NCI-H1105 treated with DMSO at 0.1 percent for 48 hours (cell line): ENCODE results near the gene NKX2-1.
A peak's percentile ranks its signal among the peaks of the same experiment; 100 is the strongest.

Experiments used
- DNase-seq: peaks from one replicate; lab custom pipeline; 2025; lab: John Stamatoyannopoulos, UW

NKX2-1 gene

DNA sequence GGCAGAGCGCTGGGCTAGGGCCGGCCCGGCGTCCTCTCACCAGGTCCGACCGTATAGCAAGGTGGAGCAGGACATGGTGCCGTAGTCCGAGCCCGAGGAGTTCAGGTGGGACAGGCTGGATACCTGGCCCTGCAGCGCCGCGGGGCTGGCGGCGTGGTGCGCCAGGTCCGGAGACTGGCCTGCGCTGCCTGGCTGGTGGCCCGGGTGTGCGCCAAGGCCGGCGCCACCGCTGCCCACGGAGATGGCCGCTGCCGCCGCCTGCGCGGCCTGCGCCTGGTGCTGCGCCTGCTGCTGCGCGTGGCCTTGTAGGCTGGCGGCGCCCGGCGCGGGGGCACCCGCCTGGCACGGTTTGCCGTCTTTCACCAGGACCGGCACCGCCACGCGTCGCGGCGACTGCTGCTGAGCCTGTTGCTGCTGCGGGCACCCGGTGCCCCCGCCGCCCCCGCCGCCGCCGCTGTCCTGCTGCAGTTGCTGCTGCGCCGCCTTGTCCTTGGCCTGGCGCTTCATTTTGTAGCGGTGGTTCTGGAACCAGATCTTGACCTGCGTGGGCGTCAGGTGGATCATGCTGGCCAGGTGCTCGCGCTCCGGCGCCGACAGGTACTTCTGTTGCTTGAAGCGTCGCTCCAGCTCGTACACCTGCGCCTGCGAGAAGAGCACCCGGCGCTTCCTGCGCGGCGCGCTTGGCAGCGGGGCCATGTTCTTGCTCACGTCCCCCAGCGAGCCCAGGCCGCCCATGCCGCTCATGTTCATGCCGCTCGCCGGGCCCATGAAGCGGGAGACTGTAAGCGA, 2.6 kb downstream of the NKX2-1 start:
- DNase-seq = peak; percentile 68

DNA sequence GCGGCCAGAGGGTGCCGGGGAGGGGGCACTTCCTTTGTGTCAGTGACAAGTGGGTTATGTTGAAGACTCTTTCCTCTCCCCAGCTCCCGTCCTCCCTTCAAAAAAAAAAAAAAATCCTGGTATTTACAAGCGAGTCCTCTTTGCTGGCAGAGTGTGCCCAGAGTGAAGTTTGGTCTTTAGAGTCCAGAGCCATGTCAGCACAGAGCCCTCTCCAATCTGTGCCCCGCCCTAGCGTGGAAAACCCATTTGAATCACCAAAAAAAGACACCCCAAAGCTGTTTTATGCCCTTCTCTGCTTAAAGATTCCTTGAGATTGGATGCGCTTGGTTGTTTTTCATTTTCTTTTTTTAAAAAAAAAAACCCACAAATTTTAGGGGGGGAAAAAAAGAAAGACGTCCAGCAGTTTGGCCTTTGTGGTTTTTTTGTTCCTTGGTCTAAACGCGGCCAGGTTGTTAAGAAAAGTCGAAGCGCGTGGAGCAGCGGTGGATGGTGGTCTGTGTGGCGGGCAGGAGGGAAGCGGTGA, 3.3 kb downstream of the NKX2-1 start:
- peak; percentile 54 for DNase-seq

DNA sequence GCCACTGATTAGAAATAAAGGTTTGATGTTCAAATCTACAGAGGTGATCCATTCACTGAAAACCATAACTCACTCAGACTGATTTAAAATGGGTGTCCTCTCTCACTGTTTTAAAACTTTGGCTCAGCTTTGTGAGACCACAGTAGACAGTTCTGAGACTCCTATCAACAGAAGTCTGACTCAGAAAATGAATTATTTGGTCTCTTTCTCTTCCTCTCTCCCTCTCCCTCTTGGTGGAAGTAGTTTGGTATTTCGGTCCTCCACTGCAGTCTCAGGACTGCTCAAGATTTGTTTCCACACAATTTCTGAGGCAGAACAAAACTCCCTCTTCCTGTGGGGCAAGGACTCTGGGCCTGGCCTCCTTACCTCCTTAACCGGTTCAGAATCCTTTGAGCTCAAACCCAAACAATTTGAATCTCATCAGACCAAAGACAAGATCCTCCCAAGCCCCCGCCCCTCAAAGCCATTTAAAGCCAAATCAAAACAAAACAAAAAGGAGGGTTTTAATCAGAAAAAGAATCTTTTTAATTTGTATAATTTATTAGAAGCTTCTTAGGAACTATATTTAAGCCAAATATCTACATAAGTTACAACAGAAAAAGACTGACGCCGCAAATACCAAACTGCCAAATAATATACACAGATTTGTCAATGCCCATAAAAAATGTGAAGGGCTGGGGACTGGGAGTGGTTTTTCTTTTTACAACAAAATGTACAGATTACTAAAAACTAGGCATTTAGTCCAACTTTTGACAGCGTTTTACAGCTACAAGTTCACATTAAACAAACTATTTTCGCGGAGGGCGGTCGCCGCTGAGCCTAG, 3.9 kb downstream of the NKX2-1 start:
- peak; percentile 60 for DNase-seq

DNA sequence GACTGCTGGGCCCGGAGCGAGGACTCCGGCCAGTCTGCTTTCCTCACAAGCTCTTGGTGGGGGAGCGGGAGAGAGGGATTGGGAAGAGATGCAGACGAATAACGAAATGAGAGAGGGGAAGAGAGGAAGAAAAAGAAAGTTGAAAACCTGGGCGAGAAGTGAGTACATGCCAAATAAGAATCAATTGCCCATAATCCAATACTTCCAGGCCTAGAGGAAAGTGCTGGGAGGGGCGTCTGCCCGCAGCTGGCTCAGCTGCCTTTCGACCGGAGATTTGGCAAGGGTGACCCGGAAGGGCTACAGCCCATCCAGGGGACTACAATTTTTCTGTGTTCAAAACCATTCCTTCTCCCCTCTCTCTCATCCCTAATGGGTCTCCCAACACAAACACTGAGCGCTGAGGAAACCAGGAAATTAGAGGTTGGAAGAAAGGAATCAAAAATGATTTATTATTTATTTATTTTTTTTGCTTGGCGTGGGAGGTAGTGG, 4.9 kb downstream of the NKX2-1 start:
- peak; percentile 82 for DNase-seq

DNA sequence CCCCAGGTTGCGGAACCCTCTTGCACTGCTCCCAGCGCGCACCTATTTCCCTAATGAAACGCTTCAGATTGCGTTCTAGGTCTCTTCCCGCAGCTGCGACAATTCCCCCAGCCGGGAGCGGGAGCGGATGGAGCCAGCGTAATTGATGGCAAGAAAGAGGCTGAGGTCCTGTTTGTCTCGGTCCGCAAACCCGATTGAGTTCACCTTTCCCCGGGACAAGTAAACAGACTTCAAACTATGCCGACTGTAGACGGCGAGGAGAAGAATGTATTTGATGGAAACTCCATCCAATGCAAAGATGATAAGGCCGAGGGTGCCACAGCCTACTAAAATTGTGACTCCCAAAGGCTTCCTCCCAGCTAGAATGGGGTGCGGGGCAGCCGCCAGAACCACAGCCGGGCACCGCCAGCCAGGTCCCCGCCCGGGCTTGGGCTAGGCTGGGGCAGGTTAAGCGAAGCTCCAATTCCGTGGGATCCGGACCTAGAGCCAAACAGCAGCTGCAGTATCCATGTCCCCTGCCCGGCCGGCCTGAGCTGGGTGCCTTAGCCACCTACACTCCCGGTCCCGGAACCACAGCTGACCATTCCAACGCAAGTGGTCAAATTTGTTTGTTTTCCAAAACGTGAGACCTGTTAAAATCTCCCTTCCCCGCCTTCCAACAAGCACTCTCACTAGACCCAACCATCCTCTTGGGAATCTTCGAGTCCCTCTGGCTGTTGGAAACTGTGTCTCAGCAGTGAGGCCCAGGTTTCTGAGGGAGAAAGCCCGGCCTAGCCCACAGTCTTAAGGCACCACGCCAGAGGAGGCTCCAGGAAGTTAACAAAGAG, 5.5 kb downstream of the NKX2-1 start:
- peak; percentile 71 for DNase-seq

DNA sequence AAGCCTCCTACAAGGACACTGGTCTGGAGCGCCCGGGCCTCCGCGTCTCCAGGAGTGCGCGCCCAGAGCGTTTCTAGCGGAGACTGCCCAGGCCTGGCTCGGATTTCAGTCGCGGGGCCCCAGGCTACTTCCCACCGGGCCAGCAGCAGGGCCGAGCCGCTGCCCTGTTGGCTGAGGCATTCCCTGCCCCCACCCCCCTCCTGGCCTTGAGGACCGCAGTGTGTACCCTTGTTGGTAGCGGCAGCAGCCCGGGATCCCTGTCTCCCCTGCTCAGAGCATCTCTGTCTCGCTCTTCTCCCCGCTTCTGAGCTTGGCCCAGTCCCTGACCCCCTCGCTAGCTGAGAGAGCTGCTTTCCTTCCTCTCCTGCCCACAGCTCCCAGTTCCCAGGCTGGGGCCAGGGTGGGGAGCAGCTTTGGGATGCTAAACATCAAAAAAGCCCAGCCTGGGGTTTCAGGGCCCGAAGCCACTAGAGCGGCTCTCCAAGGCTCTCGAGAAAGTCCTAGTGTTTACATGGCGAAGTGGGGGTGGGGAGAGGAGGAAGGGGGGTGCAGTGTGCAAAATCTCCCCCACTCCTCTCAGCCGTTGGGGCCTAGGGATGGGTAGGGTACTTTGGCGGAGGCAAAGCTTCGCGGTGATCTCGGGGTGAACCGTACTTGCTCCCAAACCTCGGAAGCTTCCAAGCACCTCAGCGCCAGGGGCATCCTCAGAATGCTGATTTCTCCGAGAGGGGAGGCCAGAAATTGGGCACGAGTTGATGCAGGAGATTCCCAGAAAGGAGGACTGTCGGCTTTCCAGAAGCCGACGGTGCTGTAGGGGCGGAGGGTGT, 6.4 kb downstream of the NKX2-1 start:
- peak; percentile 82 for DNase-seq

DNA sequence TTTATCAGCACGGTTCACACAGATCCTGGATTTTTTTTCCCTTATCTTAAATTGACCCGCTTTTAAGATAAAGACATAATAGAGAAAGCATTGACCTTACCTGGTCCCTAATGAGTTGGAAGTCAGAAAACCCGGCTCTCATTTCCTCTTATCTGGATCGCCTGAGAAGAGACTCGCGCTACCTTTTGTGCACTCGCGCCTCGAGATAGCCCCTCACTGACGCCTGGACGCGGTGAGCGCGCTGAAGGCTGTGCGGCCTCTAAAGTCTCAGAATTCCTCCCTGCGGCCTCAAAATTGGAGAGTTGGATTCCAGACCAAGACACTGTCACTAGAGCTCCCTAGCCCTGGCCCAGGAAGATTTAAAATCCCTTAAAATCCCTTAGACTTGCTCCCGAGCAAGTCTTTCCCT, 7.0 kb downstream of the NKX2-1 start:
- DNase-seq = peak; percentile 75

DNA sequence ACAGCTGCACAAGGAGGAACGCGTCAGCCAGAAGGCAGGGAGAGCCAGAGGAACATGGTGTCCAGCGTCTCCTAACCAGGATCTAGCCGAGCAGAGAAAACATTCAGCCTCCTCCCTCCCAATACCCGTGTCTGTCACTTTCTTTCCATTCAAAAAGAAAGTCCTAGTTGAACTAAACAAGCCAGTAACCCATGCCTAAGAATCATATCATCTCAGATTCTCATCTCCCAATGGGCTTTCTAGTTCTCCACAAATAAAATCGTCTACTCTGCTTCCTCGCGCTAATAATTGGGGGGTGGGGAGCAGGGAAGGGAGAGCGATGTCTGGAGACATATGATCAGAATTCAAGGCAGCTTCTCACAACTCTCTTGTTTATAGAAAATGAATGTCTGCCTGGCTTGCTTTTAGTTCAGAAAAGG, 7.4 kb downstream of the NKX2-1 start:
- peak; percentile 75 for DNase-seq

DNA sequence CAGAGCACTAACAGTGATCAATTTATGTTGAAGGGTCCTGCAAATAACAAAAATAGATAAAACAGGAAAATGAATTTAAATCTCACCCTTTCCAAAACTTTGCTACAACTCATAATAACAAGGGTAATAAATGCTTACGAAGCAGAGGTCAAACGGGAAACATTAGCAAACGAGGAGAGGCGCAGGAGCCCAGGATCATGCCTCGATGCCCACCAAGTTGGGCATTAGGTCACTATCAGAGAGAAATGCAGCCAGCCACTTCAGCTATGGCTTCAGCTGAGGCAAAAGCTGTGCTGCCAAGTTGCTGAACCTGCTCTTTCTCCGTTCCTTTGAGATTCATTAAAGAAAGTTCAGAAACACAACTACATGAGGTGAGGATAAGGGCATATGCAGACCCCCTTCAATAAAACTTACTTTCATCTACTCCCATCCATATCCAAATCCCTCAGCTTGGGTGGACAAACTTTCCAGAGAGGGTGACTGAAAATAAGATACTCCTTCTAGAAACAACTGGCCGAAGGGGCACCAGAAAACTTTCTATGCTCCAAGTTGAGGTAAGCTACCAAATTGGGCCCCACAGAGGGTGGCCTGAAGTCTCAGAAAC, 7.9 kb downstream of the NKX2-1 start:
- peak; percentile 70 for DNase-seq

DNA sequence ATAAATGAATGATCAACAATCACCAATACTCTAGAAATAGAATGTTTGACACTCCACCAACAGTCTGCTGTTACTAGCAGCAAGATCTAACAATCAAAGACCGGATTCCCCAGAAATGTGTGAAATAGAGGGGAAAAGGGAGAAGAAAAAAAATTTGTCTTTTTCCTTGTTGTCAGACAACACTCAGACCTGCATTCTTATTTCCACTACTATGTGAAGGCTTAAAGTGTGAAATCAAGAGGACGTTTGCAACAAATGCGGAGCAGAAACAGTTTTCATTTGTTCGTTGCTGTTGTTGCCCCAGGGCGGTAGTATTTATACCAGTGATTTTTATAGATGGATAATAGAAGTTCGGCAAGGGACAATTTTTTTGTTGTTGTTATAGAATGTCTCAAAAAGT, 9.2 kb downstream of the NKX2-1 start:
- no peak for DNase-seq

DNA sequence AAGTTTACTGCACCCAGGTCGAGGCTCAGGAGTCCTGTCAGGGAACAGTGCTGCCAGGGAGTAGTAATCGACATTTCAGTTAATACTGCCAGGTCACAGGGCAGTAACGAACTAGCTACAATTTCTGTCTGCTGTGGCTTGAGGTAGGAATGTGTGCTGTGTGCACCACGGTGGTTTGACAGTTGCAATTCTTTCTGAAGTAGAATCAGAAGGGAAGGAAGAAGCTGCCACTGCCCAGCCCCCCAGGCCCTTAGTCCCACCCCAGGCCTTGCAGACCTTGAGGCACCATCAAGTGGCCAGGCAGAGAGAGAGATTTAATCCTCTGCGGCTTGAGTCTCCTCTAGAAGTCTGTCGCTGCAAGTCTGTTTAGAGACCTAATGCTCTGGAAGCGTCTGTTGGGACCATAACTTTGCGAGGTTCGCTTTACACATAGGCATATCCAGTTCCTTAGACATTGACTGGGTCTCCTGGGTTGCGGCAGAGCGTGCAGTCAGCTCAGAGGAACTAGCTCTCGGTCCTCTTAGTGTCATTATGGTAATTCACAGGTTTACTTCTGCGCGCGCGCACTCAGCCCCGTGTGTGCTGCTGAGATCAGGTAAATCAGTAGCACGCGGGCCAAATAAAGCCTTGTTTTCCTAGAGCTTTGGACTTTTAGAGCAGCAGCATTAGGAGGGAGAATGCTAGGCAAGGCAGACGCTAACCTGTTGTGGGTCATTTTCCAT, 9.8 kb downstream of the NKX2-1 start:
- peak; percentile 91 for DNase-seq

DNA sequence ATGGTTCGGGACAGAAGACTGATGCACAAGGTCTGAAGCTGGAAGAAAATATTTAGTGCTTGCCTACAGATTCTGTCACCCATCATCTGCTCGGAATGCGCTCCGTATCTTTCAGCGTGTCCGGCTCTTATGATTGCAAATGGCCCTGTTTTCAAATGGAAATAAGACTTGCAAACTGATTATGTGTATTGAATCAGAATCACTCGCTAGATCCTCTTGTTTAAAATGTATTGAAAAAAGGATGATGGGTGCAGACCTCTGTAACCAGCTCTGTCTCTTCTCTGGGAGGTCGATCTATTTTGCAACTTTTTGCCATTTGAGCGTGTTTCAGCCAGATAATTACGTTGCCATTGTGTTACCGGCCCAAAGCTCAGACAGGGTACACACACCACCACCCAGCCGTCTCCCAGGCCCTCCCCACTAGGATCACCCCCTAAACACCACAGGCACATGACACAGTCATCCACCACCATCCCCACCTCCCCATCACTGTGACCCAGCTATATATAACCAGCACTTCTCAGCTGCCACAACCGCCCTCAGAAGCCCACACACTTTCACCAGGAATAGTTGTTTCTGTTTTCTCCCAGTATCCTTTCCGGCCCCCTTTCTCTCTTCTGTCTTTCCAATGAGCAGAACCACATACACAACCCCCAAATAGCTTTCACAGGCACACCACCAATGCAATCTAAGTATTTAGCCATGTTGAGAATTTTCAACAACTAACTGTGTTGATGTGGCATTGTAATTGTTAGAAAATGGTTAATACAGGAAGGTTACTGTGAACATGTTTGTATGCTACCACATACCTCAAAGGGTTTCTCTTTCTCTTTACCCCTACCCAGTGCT, 10.7 kb downstream of the NKX2-1 start:
- peak; percentile 69 for DNase-seq

DNA sequence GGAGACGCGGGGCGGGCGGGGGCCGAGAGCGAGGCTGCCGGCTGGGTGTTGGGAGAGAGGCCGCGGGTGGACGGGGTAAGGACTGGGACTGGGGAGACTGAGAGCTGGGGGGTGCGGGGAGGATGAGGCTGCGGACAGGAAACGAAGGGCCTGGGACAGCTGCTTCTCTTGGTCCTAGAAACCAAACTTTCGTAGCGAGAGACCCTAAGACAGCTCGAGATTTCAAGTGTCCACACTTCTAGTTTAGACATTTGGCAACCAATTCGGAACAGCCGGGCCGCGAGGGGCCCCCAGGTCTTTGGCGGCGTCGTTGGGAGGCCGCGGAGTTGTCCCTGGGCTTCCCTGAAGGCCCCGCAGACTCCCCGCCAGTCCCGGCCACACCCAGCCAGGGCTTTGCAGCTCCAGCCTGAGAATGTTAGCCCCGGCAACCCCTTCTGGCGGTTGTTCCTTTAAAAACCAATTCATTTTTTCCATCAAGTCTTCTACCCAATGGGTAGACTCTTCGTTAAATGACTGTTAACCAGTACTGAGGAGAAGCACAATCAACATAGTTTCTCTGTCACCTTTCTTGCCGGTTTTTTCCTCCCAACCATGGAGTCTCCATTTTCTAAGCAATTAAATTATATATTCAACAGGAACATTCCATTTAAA, 11.5 kb downstream of the NKX2-1 start:
- DNase-seq = peak; percentile 59

DNA sequence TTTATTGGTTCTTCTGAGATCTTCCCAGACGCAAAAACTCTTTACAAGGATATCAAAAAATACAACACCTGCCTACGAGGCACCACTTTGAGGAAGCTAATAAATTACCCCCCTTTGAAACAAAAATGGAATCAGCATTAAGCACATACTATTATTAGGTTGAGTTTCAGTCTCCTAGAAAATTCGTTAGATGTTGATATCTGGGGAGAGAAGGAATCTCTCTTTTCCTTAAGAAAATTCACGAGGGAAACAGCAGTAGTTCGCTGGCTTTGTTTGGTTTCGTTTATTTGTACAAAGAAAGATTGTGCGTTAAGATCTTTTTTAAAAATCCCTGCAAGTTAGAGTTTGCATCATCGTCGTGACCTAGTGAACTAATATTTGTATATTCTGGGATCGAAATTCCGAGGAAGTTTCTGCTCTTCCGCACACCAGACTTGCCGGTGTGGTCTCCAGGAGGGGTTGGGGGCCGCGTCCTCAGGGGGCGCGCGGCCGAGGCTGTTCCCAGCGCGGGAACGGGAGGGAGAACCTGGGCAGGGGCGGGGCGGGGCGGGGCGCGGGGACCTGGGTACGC, 12.1 kb downstream of the NKX2-1 start:
- DNase-seq = peak; percentile 55

DNA sequence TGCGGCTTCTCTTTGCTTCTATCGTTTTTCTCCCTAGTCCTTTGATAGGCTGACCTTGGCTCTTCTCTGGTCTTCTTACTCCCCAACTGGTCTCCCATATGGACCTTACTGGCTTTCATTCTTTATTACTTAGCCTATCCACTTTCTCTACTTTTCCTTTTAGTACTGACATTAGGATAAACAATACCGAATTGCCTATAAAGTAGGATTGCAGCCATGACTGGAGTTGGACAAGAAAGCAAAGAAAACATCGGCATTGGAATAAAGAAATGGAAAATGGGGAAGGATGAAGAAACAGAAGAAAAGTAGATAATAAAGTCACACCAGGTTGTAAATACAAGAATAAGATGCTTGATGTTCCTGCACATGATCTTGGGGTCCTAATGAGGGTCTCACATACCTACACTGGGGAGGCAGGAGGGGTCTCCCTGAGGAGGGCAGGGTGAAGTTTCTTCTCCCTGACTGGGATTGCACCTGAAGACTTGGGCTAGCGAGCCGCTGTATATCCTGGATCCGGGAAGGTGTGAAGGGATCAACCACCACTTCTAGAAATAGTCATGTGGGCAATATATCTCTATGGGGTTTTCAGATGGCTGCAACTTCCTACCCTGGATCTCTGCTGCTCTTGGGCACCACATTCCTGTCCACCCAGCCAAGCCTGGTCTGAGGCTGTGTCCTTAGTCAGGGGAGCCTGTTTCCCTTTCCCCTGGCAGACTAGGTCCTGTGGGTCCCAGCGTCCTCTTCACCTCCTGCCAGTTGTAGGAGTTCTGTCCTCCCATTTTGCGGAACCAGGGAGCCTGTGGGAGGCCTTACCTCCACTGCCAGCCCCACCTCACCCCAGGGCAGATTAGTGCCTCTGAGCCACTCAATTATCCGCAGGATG, 13.1 kb downstream of the NKX2-1 start:
- DNase-seq = peak; percentile 39

DNA sequence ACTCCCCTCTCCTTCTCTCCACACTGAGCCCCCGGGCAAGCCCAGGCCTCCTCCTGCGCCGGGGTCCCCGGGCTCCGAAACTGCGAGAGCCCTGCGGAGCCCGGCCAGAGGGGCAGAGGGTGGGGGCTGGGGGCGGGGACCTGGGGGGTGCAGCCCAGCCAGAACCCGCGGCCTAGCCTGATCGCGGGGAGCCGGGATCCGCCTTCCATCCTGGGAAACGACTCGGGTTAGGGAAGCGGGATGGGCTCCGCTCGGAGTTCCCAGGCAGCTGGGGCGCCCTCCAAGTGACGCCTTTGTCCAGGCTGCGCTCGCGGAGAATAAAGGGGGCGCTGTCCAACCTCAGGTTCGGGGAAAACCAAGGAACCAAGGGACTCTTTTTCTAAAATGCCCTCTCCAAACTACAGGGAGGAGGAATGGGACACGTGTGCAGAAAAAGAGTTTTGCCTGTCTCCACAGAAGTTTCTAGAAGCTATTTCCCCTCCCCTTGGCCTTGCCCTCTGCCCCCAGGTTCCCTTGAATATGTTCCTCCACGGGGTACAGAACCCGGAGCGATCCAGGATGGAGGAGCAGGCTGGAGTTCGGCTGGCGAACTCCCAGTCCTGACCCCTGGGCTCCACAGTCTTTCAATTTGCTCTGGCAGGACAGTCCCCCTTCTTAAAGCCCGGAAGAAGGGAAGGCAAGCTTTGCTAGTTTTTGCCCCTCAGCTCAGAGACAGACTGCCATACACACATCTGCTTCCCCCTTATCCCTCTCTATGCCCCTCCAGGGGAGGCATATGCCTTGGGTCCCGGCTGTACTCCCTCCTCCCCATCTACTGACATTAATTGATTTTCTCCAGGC, 13.9 kb downstream of the NKX2-1 start:
- DNase-seq = peak; percentile 46
